Hypothalamus (tissue), 51 donors: ENCODE results near the gene RASD1.
A peak's percentile ranks its signal among the peaks of the same experiment; 100 is the strongest.
"Not testable (repeated sequence)": the region's sequence is repeated elsewhere in the genome, so short reads cannot be mapped to it uniquely, and the experiment has no call there.

Experiments used
- DNase-seq, 51 donors: peaks; one replicate each; lab custom pipeline; 2025; lab: John Stamatoyannopoulos, UW

Gene RASD1

DNA sequence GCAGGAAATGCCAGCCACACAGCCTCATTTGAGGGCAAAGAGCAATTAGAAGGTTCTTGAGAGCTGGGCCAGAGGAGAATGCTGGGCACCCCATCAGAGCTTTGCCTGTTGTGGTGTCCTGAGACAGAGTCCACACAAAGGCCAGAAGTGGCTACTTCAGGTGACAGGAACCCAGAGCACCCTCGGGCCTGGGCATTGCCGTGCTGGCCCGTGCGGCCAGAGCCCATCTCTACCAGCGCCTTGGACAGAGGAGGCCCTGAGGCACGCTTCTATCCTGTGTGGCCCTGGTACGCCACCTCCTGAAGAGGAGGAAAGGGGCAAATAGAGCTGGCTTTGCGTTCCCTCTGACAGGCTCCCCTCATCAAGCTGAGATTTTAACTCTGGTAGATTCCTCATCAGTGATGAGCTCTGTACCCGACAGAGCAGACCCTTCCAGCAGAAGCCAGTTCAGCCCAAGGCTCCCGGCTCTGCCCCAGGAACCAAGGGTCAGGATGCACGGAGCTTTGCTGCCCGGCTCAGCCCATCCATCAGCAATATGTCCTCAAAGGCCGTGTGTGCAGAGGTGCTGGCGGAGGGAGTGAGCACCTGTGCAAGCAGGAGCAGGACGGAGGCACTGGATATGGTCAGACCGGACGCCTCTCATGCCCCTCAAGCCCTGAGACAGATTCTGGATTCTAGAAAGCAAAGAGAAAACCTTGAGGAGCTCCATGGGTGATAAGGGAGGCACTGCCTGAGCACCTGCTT, 3.4 kb upstream of the RASD1 start:
- no peak for DNase-seq

DNA sequence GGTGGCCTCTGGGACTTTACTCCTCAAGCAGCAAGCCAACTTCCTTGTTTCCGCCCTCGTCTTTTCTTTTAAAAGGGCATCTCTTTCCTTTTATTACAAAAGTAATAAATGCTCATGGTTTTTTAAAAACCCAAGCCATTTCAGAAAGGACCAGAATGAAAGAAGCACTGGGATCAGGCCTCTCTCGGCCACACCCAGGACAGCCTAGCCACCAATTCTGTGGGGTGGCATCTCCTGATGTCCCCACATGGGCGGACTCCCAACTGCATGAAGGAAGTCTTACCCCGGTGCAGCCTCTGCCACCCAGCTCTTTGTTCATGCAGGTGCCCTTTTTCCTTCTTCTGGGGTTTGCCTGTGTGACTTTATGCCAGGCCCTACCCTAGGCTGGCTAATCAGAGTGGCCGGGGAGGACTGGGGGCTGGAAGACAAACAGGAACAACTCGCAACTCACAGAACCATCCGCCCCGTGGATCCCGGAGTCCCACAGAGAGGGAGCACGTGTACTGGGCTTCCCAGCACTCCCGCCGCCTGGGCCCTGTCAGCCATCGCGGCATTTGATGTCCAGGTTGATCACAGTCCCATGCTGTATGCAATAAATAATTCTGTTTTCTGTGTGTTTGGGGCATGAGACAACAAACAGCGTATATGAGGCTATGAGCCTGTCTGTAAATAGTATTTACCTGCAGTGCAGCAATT, 2.6 kb upstream of the RASD1 start:
- no peak for DNase-seq

DNA sequence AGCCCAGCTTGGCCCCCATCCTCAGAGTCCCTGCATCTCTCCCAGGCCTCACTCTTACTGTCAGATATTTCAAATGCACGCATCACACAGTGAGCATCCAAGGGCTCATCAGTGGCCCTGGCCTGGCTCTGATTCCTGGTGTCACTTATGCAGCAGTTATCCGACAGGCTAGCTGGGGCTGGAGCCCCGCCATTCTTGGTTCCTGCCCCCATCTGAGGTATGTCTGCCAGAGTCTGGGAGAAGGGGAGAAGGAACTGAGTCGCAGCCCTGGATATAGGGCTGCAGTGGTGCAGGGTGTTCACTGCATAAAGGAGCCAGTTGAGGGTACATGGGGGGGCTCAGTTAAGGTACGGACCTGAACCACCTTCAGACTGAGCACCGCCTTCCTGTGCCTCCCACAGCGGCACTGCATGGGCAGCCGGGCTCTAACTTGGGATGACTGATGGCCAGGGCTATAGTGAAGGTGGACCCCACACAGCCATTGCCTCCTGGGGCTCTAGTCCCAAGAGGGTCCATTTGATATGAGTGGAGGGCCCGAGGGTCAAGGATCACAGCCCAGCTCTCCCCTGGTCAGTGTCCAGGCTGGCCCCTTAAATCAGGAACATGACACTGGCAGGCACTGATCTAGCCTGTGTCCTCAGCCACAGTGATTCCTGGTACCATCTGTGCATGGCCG, 1.8 kb upstream of the RASD1 start:
- DNase-seq = no peak

DNA sequence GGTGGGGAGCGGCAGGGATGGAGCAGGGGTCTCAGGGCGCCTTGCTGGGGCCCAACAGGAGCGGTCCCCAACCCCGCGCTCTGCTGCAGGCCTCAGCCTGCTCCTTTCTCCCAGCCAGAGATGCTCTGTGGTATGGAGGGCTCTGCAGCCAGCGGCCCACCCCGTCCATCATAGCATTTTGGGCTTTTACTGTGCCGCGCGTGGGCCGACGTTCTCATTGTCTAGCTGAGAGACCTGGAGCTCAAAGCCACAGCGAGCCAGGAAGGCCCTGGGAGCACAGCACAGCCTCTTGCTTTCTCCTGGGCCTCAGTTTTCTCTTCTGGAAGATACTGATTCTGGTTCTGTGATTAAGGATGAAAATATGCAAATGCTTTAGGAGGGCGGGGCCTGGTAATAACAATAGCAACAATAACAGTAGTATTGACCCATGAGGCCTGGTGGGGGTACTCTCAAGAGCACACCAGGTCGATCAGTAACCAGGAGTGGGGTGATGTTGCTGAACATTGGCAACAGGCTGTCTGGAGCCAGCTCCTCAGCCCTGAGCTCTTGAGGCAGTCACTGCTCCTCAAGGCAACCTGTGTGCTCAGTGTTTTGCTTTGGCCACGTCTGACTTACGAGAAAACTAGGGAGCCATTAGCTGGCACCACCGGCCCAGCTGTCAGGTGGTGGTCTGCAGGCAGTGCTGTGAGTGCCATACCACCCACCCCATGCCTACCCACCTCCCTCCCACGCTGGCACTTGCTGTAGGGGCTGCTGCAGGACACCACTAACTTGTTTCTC, 1.1 kb upstream of the RASD1 start:
- DNase-seq = no peak

DNA sequence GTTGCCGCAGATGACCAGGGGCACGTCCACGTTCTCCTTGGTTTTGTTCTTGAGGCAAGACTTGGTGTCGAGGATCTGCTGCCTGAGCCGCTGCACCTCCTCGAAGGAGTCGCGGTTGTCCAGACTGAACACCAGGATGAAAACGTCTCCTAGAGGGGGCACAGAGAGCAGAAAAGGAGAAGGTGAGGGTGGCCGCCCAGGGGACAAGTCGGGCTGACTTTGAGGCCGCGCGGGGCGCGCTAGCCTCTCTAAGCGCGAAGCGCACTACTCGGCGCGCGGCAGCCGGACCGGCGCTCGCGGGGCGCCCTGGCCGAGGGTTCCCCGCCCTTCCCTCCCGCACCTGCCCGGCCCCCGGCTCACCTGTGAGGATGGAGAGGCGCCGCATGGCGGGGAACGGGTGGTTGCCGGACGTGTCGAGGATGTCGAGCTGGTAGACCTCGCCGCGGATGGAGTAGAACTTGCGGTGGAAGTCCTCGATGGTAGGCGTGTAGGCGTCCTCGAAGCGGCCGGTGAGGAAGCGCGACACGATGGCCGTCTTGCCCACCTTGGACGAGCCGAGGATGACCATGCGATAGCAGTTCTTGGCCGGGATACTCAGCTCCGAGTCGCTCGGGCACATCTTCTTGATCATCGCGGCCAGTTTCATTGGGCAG, 533 bp downstream of the RASD1 start:
- peak in 8 of 51 donors; percentile 18 to 69 (median 46) for DNase-seq

DNA sequence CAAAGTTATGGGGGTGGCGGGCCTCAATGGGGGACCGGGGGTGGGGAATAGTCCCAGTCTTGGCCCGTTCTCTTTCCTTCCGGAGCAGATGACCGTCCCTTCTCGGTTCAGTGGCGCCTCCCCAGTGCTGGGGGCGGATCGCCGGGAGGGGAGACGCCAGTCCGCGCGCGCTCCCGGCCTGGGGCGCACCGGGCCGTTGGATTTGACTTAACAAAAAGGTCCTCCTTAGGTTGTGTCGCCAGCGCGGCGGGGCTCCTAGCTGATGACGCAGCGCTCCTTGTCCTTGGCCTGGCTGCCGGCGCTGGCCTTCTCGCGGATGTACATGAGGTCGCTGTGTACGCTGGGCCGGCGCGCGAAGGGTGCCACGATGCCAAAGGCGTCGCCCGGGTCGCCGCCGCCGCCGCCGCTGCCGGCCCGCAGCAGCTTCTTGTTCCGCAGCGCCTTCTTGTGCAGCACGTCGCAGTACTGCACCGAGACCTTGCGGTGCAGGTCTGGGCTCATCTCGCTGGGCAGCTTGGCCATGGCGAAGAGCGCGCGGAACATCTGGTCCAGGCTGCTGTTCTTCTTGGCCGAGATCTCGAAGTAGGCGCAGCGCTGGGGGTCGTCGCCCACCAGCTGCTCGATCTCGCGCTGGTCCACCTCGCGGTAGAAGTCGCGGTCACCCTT, 1.2 kb downstream of the RASD1 start:
- peak in 23 of 51 donors; percentile 14 to 61 (median 38) for DNase-seq

DNA sequence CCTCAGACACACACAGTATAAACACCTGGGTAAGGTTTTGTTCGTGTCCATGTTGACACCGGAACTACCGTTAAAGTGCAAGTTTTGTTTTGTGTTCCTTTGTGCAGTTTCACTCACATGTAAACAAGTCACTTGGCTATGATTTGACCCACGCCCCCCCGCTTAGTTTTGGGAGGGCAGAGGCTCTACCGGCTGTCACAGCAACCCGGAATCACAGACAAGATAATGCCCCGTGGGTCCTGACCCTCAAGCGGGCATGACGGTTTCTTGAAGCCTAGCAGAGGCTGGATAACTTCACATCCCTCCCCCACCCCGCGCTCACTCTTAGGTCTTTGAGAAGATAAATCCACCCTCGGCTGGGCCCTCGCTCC, 1.7 kb downstream of the RASD1 start:
- DNase-seq = peak in 2 of 51 donors; percentile 31 to 53

DNA sequence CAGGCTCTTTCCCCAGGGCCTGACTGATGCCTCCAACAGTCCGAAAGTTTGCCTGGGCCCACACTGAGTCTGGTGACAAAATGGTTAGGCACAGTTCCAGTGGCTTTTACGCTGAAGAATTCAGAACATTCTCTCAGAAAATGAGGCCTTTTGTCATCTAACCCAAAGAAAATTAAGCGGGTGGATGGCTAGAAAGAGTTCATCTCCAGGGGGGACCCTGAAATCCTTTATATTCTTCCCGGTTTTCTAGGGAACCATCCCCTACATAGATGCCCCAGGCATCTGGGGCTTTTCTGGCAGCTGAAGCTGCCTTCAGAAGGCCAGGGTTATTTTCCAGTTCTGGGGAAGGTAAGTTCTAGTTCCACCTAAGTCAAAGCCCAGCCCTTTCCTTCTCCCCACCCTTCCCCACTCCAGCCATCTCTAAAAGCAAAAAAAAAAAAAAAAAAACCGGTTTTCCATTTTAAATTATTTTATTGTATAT, 2.2 kb downstream of the RASD1 start:
- DNase-seq = peak in 2 of 51 donors; percentile 21 to 50

DNA sequence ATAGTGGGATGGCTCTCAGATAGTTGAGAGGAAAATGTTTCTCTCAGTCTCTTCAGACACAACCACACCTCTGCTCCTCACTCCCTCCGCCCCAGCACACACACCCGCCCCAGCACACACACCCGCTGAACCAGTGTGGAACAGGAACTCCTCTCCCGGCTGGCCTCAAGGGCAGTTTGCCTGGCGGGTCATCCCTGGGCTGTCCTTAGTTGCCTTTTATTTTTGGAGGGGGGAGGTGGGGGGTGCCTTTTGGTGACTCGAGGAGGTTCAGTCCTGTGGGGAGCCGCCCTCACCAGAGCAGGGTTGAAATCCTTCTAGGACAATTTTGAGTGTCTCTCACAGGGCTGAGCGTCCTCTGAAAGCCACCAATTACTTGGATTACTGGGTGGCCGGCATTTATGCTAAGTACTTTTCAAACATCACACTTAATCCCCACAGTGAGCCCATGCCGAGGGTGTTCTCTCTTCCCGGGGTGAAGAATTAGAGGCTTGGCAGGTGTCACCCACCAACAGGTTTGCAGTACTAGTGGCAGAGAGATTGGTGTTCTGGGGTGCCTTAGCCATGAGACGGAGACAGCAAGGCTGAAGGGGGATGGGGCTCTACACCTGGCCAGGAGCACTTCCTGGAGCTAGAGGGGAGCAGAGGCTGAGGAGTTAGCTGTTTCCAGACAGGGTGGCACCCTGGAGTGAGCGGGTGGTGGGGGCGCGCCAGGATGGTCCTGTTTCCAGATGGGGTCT, 2.8 kb downstream of the RASD1 start:
- DNase-seq = peak in 9 of 51 donors; percentile 29 to 56 (median 44)

DNA sequence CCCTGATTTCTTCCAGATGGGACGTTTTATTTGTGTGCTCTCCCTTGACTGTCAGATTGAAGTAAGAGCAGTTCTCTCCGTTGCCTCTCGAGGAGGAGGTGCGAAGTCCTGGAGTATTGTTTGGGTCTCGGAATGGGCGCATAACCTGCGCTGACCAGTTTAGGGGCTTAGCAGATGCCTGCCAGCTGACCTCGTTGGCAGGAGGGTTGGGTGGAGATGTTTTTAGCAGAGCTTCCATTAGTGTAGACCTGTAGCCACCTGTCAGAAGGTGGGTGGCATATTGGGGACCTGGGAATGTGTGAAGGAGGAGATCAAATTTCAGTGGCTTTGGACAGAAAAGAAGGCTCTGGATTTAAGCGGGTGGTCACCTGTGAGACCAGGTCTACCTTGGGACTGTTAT, 3.6 kb downstream of the RASD1 start:
- no peak for DNase-seq

DNA sequence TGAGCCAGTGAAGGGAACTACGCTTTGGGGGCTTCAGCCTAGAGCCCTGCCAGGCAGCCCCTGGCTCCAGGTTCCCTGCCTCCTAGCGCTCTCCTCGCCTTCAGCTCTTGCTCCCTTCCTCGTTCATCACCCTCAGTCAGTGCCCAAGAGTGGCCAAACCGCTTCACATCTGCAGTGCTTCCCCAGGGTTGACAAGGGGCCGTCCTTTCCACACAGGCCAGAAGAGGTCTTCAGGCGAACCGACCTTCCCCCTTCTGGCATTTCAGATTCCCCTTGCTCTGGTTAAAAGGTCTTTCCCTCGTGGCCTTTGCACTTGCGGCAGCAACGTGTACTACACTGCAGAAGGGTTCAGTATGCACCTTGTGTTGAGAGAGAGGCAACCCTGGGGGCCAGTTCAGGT, 4.1 kb downstream of the RASD1 start:
- no peak for DNase-seq

DNA sequence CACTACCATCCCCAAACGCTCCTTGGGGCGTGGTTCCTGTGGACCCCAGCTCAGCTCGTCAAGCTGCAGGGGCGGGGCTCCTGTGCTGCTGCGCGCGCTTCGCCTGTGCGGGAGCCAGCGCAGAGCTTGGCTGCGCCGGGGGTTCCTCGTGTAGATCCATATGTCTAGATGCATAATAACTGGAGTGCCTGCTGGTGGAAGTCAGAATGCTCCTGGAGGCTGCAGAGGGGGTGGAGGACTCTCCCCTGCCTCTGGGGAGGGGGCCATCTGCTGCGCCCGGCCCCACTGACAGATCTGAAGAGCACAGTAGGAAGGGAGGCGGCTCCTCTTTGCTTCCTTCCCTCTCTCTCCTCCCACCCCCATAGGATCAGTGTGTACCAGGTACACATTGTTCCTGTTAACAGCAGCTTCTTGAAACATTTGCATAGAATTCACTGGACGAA, 4.6 kb downstream of the RASD1 start:
- DNase-seq = peak in 1 of 51 donors; percentile 57

DNA sequence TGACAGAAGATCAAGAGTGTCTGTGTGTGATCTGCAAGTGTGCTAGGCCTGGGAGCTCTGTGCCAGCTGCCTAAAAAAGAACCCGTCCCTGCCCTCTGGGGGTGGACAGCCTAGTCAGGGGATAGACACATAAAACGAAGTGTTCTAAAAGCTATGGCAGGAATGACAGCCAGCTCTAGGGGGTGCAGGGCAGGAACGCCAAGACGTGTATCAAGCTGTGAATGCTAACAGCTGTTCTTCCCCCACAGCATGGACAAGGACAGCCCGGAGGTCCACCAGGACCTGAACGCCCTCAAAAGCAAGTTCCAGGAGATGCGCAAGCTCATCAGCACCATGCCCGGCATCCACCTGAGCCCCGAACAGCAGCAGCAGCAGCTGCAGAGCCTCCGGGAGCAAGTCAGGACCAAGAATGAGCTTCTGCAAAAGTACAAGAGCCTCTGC, 5.1 kb downstream of the RASD1 start:
- no peak for DNase-seq

DNA sequence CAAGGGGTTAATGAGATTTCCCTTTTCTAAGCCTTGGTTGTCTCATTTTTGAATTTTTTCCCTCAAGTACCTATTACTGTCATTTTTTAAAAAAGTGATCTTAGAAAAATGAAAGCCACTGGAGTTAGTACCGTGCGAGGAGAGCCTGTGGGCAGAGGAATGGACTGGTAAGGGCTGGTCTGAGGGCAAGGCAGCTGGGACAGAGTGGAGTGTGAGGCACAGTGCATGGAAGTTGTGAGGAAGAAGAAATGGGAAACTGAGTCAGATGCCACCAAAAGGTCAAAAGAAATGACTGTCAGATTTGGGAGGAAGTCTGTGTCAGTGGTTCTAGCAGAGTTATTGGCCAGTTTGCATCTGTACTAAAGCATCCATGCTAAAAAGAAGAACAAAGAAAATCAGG, 8.2 kb downstream of the RASD1 start:
- no peak for DNase-seq

DNA sequence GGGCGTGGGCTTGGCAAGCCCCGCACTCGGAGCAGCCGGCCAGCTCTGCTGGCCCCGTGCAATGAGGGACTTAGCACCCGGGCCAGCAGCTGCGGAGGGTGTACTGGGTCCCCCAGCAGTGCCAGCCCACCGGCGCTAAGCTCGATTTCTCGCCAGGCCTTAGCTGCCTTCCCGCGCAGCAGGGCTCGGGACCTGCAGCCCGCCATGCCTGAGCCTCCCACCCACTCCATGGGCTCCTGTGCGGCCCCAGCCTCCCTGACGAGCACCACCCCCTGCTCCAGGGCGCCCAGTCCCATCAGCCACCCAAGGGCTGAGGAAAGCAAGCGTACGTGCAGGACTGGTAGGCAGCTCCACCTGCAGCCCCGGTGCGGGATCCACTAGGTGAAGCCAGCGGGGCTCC, 9.8 kb downstream of the RASD1 start:
- not testable (repeated sequence) for DNase-seq

DNA sequence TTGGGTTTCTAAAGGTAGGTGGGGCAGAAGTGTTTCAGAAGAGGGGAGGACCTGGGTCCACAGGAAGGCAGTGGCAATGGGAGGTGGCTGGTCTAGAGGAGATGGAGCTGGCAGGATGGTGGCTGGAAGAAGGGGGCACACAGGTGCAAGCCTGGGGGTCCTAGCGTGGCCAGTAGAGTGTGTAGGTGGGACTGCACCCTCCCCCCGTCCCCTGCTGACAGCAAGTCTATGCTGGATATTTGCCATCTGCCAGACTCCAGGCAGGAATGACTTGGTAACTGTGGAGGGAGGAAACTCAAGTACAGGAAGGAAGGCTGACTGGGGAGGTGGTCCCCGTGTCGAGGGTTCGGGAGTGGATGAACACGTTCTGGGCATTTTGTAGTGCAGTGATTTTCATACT, 10.8 kb downstream of the RASD1 start:
- no peak for DNase-seq

DNA sequence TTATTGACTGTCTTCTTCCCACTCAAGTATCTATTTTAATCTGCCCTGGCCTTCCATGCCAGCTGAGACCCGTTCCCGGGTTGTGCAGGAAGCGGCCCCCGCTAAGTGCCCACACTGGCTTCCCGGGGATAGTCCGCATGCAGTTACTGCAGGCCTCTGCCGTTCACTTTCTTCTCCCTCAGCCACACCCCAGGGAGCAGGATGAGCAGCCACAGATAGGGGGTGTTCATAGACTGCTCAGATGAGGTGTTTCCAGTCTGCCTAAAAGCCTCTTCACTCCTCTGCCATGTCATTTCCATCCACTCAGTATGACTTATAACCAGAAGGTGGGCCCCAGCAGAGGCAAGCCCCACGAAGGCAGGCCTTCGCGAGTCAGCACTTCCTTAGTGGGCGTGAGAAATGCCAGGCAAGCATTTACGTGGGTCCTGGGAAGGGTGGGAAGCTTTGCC, 11.7 kb downstream of the RASD1 start:
- peak in 3 of 51 donors; percentile 15 to 63 (median 25) for DNase-seq

DNA sequence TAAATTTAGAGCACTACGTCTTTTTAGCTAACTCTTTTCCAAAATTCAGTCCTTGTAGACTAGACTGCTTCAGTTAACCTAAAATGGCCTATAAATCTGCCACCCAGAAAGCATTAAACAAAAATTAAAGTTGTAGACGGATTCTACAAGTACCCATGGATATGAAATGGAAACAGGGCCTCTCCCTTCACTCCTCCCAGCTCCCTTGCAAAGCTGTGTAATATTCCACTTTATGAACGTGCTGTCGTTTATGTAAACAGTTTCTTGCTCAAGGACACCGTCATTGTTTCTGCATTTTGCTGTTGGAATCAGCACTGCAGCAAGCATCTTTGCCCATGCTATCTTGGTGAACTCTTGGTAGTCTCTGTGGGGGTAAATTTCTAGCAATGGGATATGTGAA, 14.3 kb downstream of the RASD1 start:
- no peak for DNase-seq
